ENCODE data around the gene BCAS3. TPM values are rescaled to one million over a fixed set of nuclear protein-coding genes. Genes with fewer than 3 reads are reported as not detected.

The BCAS3 gene
- total RNA-seq, 2 experiments from 2014 or later: 20.1 to 31.8 TPM

DNA sequence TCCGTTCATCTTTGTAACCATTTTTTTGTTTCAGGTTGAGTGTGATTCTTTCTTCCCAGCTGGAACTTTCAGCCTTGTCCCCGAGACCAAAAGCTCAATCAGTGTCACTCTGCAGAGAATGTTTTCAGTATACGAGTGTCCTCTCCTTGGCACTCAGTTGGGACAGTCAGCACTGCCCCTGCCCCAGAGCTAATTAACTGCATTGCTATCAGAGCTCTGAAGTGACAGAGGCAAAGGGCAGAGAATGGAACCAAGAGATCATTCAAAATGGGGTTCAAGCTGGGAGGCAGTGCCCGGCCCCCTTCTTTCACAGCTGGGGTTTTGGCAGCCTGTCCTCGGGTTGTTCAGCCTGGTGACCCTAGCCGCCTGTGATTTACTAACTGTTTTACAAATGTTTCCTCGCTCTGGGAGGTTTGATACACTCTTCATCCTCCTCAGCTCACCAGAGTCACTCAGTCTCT is 526.0 kb downstream of the BCAS3 start:
- no peaks in the 10 kb centered on the region for H3K27me3 Mint-ChIP-seq
- H3K9me3 ChIP-seq (ENCODE audit: control insufficient read depth in 1 of 2, insufficient read depth in 1 of 2, low read length in 2 of 2): no peaks in the 10 kb centered on the region
- H3K4me1 ChIP-seq (ENCODE audit: insufficient read depth, low read length): no peaks in the 10 kb centered on the region
- H3K4me3 ChIP-seq (ENCODE audit: low read length): no peak overlapping the region
- ATAC-seq (ENCODE audit: poor library complexity) (no peak), DNase-seq (no peak)
- no peaks in the 10 kb centered on the region for H3K36me3 ChIP-seq (ENCODE audit: insufficient read depth, low read length)
- no peaks in the 10 kb centered on the region for H3K4me1 Mint-ChIP-seq (ENCODE audit: low read depth)
- no peak overlapping the region for H3K4me3 Mint-ChIP-seq
- no peaks in the 10 kb centered on the region for H3K36me3 Mint-ChIP-seq (ENCODE audit: low read depth)
- no peaks in the 10 kb centered on the region for H3K27me3 ChIP-seq (ENCODE audit: control insufficient read depth in 1 of 2, insufficient read depth in 2 of 2, low read length in 2 of 2)
- TF ChIP-seq, protein P1, sequence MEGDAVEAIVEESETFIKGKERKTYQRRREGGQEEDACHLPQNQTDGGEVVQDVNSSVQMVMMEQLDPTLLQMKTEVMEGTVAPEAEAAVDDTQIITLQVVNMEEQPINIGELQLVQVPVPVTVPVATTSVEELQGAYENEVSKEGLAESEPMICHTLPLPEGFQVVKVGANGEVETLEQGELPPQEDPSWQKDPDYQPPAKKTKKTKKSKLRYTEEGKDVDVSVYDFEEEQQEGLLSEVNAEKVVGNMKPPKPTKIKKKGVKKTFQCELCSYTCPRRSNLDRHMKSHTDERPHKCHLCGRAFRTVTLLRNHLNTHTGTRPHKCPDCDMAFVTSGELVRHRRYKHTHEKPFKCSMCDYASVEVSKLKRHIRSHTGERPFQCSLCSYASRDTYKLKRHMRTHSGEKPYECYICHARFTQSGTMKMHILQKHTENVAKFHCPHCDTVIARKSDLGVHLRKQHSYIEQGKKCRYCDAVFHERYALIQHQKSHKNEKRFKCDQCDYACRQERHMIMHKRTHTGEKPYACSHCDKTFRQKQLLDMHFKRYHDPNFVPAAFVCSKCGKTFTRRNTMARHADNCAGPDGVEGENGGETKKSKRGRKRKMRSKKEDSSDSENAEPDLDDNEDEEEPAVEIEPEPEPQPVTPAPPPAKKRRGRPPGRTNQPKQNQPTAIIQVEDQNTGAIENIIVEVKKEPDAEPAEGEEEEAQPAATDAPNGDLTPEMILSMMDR (IDR thresholded peaks at IDR 0.05): no peak
- H3K27ac ChIP-seq (ENCODE audit: low read depth in 1 of 2, low read length in 2 of 2): no peak overlapping the region
- POLR2A ChIA-PET: no interaction called here
- CTCF ChIA-PET: interaction anchor here (0.5 kb wide), 1 partner anchor 1127 kb away, joined by 3 read pairs; no protein-coding TSS in a partner anchor
- intact Hi-C loops (cut with DNase I, micrococcal nuclease): no loop called here
- H3K9me3 Mint-ChIP-seq: no peaks in the 10 kb centered on the region
- H3K27ac Mint-ChIP-seq: no peak overlapping the region

DNA sequence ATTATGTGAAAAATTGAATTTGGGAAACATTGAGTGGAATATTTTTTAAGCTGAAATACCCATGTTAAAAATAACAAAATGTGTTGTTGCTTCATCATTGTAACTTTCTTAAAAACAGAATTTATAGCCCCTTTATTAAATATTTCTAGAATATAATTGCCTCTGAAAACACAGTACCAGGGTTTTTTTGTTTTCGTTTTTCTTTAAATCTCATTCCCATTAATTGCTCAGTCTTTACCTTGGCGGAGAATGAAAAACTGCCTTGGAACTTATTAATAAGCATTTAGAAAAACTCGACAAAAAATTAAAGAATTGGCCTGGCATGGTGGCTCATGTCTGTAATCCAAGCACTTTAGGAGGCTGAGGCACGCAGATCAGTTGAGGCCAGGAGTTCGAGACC is 526.8 kb downstream of the BCAS3 start:
- H3K4me3 ChIP-seq (ENCODE audit: low read length): no peak overlapping the region
- no peak overlapping the region for H3K4me3 Mint-ChIP-seq
- TF ChIP-seq, protein P1 (IDR thresholded peaks at IDR 0.05): no peak
- DNase-seq (no peak), ATAC-seq (ENCODE audit: poor library complexity) (no peak)
- H3K4me1 Mint-ChIP-seq (ENCODE audit: low read depth): no peaks in the 10 kb centered on the region
- H3K27ac Mint-ChIP-seq: no peak overlapping the region
- H3K9me3 ChIP-seq (ENCODE audit: control insufficient read depth in 1 of 2, insufficient read depth in 1 of 2, low read length in 2 of 2): no peaks in the 10 kb centered on the region
- no peaks in the 10 kb centered on the region for H3K36me3 Mint-ChIP-seq (ENCODE audit: low read depth)
- CTCF ChIA-PET: interaction anchor here (0.5 kb wide), 1 partner anchor 30 kb away, joined by 3 read pairs; no protein-coding TSS in a partner anchor
- H3K27me3 ChIP-seq (ENCODE audit: control insufficient read depth in 1 of 2, insufficient read depth in 2 of 2, low read length in 2 of 2): no peaks in the 10 kb centered on the region
- no peaks in the 10 kb centered on the region for H3K36me3 ChIP-seq (ENCODE audit: insufficient read depth, low read length)
- POLR2A ChIA-PET: no interaction called here
- H3K4me1 ChIP-seq (ENCODE audit: insufficient read depth, low read length): no peaks in the 10 kb centered on the region
- H3K27me3 Mint-ChIP-seq: no peaks in the 10 kb centered on the region
- H3K9me3 Mint-ChIP-seq: no peaks in the 10 kb centered on the region
- H3K27ac ChIP-seq (ENCODE audit: low read depth in 1 of 2, low read length in 2 of 2): no peak overlapping the region
- intact Hi-C loops (cut with DNase I, micrococcal nuclease): no loop called here

DNA sequence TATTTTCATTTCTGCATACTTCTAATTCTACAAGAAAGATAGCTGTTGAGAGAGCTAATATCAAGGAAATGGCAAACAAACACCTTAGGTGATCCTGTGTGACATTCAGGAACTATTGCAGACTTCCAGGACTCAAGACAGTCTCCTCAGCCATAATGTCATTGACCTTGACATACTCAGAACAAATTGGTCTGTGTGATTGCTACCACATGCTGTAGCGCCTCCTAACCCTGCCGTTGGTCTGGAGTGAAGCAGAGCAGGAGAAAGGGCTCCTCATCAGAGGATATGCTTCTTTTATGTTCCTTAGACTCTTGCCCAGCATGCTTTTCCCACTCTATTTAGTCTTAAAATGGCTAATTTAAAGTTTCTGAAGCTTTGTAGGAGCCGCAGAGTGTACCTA is 527.8 kb downstream of the BCAS3 start:
- no peaks in the 10 kb centered on the region for H3K9me3 ChIP-seq (ENCODE audit: control insufficient read depth in 1 of 2, insufficient read depth in 1 of 2, low read length in 2 of 2)
- H3K27me3 ChIP-seq (ENCODE audit: control insufficient read depth in 1 of 2, insufficient read depth in 2 of 2, low read length in 2 of 2): no peaks in the 10 kb centered on the region
- Mint-ChIP-seq H3K4me3 (no peak overlapping the region), H3K27ac (no peak overlapping the region), H3K36me3 (ENCODE audit: low read depth) (no peaks in the 10 kb centered on the region), H3K9me3 (no peaks in the 10 kb centered on the region), H3K4me1 (ENCODE audit: low read depth) (no peaks in the 10 kb centered on the region), H3K27me3 (no peaks in the 10 kb centered on the region)
- POLR2A ChIA-PET: no interaction called here
- intact Hi-C loops (cut with DNase I, micrococcal nuclease): no loop called here
- no peak overlapping the region for H3K27ac ChIP-seq (ENCODE audit: low read depth in 1 of 2, low read length in 2 of 2)
- ATAC-seq (ENCODE audit: poor library complexity) (no peak), DNase-seq (no peak)
- no peaks in the 10 kb centered on the region for H3K36me3 ChIP-seq (ENCODE audit: insufficient read depth, low read length)
- TF ChIP-seq, protein P1 (IDR thresholded peaks at IDR 0.05): no peak
- H3K4me3 ChIP-seq (ENCODE audit: low read length): no peak overlapping the region
- H3K4me1 ChIP-seq (ENCODE audit: insufficient read depth, low read length): no peaks in the 10 kb centered on the region
- CTCF ChIA-PET: no interaction called here
